Kidney (tissue), 14 donors: ENCODE measurements around the gene ESYT2. TPM values are rescaled to one million over a fixed set of nuclear protein-coding genes. Genes with fewer than 3 reads are reported as not detected.

ENCODE experiments used
- DNase-seq, 5 donors: peaks; one replicate each; pipeline ENCODE4 v3.0.0-alpha.2; 2013 to 2020
- FAIRE-seq: peaks from 2 replicates; lab custom pipeline; 2012; peaks lifted over from hg19 to GRCh38; lab: Jason Lieb, UNC
- H3K27ac ChIP-seq, 2 donors: one replicate each; pipeline ENCODE4 v1.7.0; 2013; ENCODE audit warnings: low read depth in 2 of 2, low read length in 2 of 2, inconsistent platforms in 1 of 2
- H3K27me3 ChIP-seq: one replicate; pipeline ENCODE4 v1.7.1; 2013; ENCODE audit warnings: low read length, inconsistent platforms; ENCODE audit not compliant: control insufficient read depth, insufficient read depth
- H3K36me3 ChIP-seq, 3 donors: one replicate each; pipeline versions ENCODE4 v1.7.0 to v1.7.1; 2013; ENCODE audit warnings: low read length in 3 of 3, control low read depth in 1 of 3, inconsistent platforms in 1 of 3; ENCODE audit not compliant: insufficient read depth in 3 of 3, control insufficient read depth in 2 of 3
- H3K4me1 ChIP-seq, 3 donors: one replicate each; pipeline versions ENCODE4 v1.7.0 to v1.7.1; 2013; ENCODE audit warnings: low read length in 3 of 3, inconsistent platforms in 1 of 3, low read depth in 1 of 3; ENCODE audit not compliant: control insufficient read depth in 2 of 3, insufficient read depth in 2 of 3
- H3K4me3 ChIP-seq, 3 donors: one replicate each; pipeline versions ENCODE4 v1.7.0 to v1.8.1; 2013; ENCODE audit warnings: low read length in 3 of 3, control low read depth in 1 of 3, inconsistent platforms in 1 of 3
- H3K9ac ChIP-seq, 3 donors: one replicate each; pipeline versions ENCODE4 v1.7.0 to v1.7.1; 2013; ENCODE audit warnings: low read length in 3 of 3, control low read depth in 1 of 3, inconsistent platforms in 1 of 3
- H3K9me3 ChIP-seq, 3 donors: one replicate each; pipeline versions ENCODE4 v1.7.0 to v1.7.1; 2013; ENCODE audit warnings: low read length in 3 of 3, control low read depth in 1 of 3, inconsistent platforms in 1 of 3; ENCODE audit not compliant: control insufficient read depth in 2 of 3, insufficient read depth in 1 of 3
- CTCF ChIP-seq: IDR thresholded peaks from 3 replicates; pipeline ENCODE4 v1.5.1; 2012; ENCODE audit warnings: mild to moderate bottlenecking, moderate library complexity, borderline replicate concordance; ENCODE audit not compliant: insufficient read depth; ENCODE audit errors: extremely low read depth
- intact Hi-C: fragments of 100-400 bp; cut with DNase I; formaldehyde crosslinking; loops from one replicate; pipeline ENCODE4 v1.11.1; 2022
- polyA plus RNA-seq: library from polyadenylated mRNA; stranded (reverse); fragments of 350-450 nt; fragmentation: Illumina TruSeq; extraction: RNeasy Lipid Tissue Mini Kit (QIAGEN cat#74804); gene quantifications from one replicate; pipeline ENCODE4 v1.2.3, GENCODE V29; 2014; ENCODE audit warnings: low read depth, low replicate concordance; ENCODE audit not compliant: insufficient read depth
- total RNA-seq: library from RNA; stranded (reverse); fragmentation: NEBNext Ultra II Directional; extraction: Animal tissue kit (Norgen Biotek cat#: 25700); gene quantifications from one replicate; pipeline ENCODE4 v1.2.1, GENCODE V29; 2021
- donor health status: control.
- donor health status: control.
- donor health status: control.
- donor health status: control.
- donor health status: control.
- donor health status: DM: yes; HTN: yes; CAD: no.
- donor health status: Normal renal cell carcinoma (clear cell type).

The ESYT2 gene
- total and polyA plus RNA-seq, 2 donors from 2014 or later, result 19.4 to 95.8 TPM

DNA sequence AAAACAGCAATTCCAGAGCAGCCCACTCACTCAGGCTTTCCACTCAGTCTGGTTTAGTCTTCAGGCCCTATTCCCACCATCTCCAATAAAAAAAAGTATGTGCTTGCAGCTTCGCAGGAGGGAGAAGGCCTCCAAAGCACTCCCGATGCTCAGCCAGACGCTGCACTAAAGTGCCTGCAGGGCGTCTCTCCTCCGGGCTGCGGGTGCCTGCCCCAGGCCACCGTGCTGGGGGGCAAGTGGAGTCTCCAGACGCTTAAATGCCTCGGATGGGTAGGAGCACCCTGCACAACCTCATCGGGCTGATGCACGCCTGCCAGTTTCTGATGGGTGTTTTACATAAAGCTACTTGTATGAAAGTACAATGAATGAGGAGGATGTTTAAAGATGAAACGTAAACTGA lies 93.4 kb downstream of the ESYT2 start:
- no peak for FAIRE-seq

GRCh38 chr7:158734861-158735260 lies 94.4 kb downstream of the ESYT2 start:
- no peak overlapping the region for H3K9ac ChIP-seq
- H3K36me3 ChIP-seq, result peaks cover 0 to 23% (median 21%) of the 10 kb centered on the region in 3 donors

More for the DNA sequence above, 93.4 kb downstream of the ESYT2 start:
- no peak overlapping the region for H3K9ac ChIP-seq
- no peak overlapping the region for H3K4me3 ChIP-seq
- no peaks in the 10 kb centered on the region for H3K9me3 ChIP-seq
- no peaks in the 10 kb centered on the region for H3K27me3 ChIP-seq
- no peak overlapping the region for H3K27ac ChIP-seq
- no peak for TF ChIP-seq CTCF
- DNase-seq, result no peak
- H3K36me3 ChIP-seq, result peaks cover 0 to 34% (median 24%) of the 10 kb centered on the region in 3 donors
- intact Hi-C loops, result no loop called here
- H3K4me1 ChIP-seq, result no peaks in the 10 kb centered on the region

DNA sequence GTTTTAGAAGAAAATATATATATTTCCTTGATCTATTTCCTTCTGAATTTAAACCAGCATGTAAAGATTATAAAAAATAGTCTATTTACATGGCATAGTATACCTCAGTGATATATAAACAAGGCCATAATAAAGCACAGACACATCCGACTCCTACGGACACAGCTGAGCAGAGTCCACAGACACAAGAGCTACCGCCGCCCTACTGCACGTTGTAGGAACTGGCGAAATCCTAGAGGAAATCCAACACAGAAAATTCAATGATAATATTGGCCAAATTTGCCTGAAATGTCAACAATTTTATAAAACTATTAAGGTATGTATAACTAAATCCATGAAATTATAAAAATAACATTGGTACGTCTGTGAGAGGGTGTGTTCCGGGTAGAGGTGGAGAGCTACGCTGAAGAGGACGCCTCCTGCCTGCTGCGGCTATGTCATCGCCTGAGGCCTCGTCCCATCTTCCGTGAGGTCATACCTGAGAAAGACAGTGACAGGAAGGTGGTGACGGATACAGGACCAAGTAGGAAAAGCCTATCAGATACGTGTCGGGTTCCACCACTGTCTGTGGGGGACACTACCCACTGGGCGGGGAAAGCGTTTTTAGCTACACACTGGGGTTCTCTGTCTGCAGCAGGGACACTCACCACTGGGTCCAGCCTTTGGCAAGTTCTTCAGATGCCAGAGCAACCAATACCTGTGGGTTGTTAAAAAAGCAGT lies 95.4 kb downstream of the ESYT2 start:
- no peak overlapping the region for H3K27ac ChIP-seq
- H3K9ac ChIP-seq, result no peak overlapping the region
- no peaks in the 10 kb centered on the region for H3K9me3 ChIP-seq
- peaks cover 0 to 18% (median 18%) of the 10 kb centered on the region in 3 donors for H3K36me3 ChIP-seq
- FAIRE-seq (no peak), DNase-seq (no peak)
- TF ChIP-seq CTCF, result no peak
- H3K27me3 ChIP-seq, result no peaks in the 10 kb centered on the region
- H3K4me3 ChIP-seq, result no peak overlapping the region
- no peaks in the 10 kb centered on the region for H3K4me1 ChIP-seq
- intact Hi-C loops, result no loop called here

More at GRCh38 chr7:158734861-158735260, 94.4 kb downstream of the ESYT2 start:
- no peaks in the 10 kb centered on the region for H3K27me3 ChIP-seq
- no peaks in the 10 kb centered on the region for H3K9me3 ChIP-seq
- H3K4me1 ChIP-seq, result no peaks in the 10 kb centered on the region
- H3K4me3 ChIP-seq, result no peak overlapping the region
- no peak for TF ChIP-seq CTCF
- no peak for FAIRE-seq
- intact Hi-C loops, result no loop called here
- H3K27ac ChIP-seq, result no peak overlapping the region
- no peak for DNase-seq
